ENCODE data around the gene GTF3C5. TPM values are rescaled to one million over a fixed set of nuclear protein-coding genes. Genes with fewer than 3 reads are reported as not detected.
"Not testable (repeated sequence)": the region's sequence is repeated elsewhere in the genome, so short reads cannot be mapped to it uniquely, and the experiment has no call there.

GTF3C5 gene
- total RNA-seq, 2 experiments from 2014 or later = 91.6 to 97.0 TPM

DNA sequence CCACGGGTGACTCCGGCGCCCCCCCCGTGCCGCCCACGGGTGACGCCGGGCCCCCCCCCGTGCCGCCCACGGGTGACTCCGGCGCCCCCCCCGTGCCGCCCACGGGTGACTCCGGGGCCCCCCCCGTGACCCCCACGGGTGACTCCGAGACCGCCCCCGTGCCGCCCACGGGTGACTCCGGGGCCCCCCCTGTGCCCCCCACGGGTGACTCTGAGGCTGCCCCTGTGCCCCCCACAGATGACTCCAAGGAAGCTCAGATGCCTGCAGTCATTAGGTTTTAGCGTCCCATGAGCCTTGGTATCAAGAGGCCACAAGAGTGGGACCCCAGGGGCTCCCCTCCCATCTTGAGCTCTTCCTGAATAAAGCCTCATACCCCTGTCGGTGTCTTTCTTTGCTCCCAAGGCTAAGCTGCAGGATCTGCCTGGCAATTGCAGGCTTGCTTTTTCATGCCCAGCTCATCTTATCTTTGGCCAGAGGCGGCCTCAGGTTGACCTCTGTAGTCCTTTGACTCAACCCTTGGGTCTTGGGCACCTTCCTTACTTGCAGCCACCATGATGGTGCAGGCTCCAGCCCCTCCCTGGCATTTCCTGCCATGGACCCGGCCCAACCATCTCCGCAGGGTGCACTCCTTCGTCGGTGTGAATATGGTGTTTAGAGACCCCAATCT is 40.8 kb downstream of the GTF3C5 start:
- Histone ChIP-seq H2AFZ (ENCODE audit: low read length) (no peak overlapping the region), H3K9me2 (ENCODE audit: insufficient read depth, low read length) (no peaks in the 10 kb centered on the region), H3K27ac (ENCODE audit: low read depth, low read length, poor library complexity, severe bottlenecking) (no peak overlapping the region), H3K79me2 (ENCODE audit: insufficient read depth, low read depth, low read length) (no peaks in the 10 kb centered on the region), H3K4me3 (ENCODE audit: low read depth, low read length, poor library complexity, severe bottlenecking) (no peak overlapping the region), H3K9me3 (ENCODE audit: low read length) (no peaks in the 10 kb centered on the region), H3K4me2 (ENCODE audit: low read length) (no peak overlapping the region), H3K36me3 (ENCODE audit: insufficient read depth, low read length) (no peaks in the 10 kb centered on the region), H3K4me1 (ENCODE audit: insufficient read depth, low read length, poor library complexity, severe bottlenecking) (no peaks in the 10 kb centered on the region), H4K20me1 (ENCODE audit: insufficient read depth, low read length) (no peaks in the 10 kb centered on the region)
- CTCF ChIA-PET (ENCODE audit: unreplicated experiment) = no interaction called here
- DNase-seq (ENCODE audit: low spot score) = no peak
- POLR2A ChIA-PET = interaction anchor here (0.6 to 0.7 kb wide), 2 partner anchors 22 to 141 kb away, joined by 3 read pairs; no protein-coding TSS in a partner anchor
- TF ChIP-seq, protein P1, sequence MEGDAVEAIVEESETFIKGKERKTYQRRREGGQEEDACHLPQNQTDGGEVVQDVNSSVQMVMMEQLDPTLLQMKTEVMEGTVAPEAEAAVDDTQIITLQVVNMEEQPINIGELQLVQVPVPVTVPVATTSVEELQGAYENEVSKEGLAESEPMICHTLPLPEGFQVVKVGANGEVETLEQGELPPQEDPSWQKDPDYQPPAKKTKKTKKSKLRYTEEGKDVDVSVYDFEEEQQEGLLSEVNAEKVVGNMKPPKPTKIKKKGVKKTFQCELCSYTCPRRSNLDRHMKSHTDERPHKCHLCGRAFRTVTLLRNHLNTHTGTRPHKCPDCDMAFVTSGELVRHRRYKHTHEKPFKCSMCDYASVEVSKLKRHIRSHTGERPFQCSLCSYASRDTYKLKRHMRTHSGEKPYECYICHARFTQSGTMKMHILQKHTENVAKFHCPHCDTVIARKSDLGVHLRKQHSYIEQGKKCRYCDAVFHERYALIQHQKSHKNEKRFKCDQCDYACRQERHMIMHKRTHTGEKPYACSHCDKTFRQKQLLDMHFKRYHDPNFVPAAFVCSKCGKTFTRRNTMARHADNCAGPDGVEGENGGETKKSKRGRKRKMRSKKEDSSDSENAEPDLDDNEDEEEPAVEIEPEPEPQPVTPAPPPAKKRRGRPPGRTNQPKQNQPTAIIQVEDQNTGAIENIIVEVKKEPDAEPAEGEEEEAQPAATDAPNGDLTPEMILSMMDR (conservative IDR thresholded peaks at IDR 0.05; ENCODE audit: low read length) = no peak
- no peak for TF ChIP-seq EZH2phosphoT487 (IDR thresholded peaks at IDR 0.05; ENCODE audit: borderline replicate concordance, low read depth, low read length)
- no TSS peak for BruUV-seq (replicated peaks)
- intact Hi-C loops (cut with micrococcal nuclease; ENCODE audit: unreplicated experiment) = no loop called here

DNA sequence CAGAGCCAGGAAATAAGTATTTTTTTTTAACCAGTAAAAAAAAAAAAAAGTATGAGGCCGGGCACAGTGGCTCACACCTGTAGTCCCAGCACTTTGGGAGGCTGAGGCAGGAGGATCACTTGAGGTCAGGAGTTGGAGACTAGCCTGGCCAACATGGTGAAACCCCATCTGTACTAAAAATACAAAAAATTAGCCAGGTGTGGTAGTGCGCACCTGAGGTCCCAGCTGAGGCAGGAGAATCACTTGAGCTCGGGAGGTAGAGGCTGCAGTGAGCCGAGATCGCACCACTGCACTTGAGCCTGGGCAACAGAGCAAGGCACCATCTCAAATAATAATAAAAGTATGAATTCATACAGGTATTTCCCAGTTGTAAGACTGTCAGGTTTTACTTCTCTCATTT is 41.4 kb downstream of the GTF3C5 start:
- H2AFZ ChIP-seq (ENCODE audit: low read length); H3K4me2 ChIP-seq (ENCODE audit: low read length); CTCF ChIA-PET (ENCODE audit: unreplicated experiment); H3K9me3 ChIP-seq (ENCODE audit: low read length); H3K79me2 ChIP-seq (ENCODE audit: insufficient read depth, low read depth, low read length); intact Hi-C loops (cut with micrococcal nuclease; ENCODE audit: unreplicated experiment); H3K27ac ChIP-seq (ENCODE audit: low read depth, low read length, poor library complexity, severe bottlenecking); DNase-seq (ENCODE audit: low spot score); H3K9me2 ChIP-seq (ENCODE audit: insufficient read depth, low read length); BruUV-seq (replicated peaks); H3K4me3 ChIP-seq (ENCODE audit: low read depth, low read length, poor library complexity, severe bottlenecking); H3K36me3 ChIP-seq (ENCODE audit: insufficient read depth, low read length); H4K20me1 ChIP-seq (ENCODE audit: insufficient read depth, low read length); H3K4me1 ChIP-seq (ENCODE audit: insufficient read depth, low read length, poor library complexity, severe bottlenecking): not testable (repeated sequence)
- POLR2A ChIA-PET = interaction anchor here (0.7 kb wide), 1 partner anchor 141 kb away, joined by 3 read pairs; no protein-coding TSS in a partner anchor

DNA sequence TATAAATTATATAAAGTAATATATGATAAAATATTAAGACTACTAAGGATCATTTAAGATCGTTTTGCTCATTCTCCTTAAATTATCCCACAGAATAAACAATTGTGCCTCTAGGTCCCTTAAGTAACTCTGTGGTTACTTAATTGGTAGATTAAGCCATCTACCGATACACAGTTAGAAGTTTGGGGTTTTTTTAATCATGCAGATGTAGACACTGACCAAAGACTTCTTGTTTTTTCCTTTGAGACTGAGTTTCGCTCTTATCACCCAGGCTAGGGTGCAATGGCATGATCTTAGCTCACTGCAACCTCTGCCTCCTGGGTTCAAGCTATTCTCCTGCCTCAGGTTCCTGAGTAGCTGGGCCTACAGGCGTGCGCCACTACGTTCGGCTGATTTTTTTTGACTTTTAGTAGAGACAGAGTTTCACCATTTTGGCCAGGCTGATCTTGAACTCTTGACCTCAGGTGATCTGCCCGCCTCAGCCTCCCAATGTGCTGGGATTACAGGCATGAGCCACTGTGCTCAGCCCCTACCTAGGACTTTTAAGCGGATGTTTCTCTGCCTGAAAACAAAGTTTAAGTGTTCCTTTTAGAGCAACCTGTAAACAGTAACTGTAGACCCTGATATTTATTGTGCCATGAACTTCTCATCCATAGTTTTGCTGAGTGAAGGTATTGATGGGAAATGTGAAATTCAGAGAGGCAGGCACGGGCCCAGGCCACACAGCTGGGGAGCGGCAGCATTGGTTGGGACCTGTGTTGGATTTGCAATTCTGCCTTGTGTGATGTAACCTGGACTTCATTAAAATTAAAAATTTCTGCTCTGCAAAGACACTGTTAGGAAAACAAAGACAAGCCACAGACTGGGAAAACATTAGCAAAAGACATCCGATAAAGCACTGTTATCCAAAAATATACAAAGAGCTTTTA is 42.6 kb downstream of the GTF3C5 start:
- H2AFZ ChIP-seq (ENCODE audit: low read length) = no peak overlapping the region
- no peak overlapping the region for H3K27ac ChIP-seq (ENCODE audit: low read depth, low read length, poor library complexity, severe bottlenecking)
- ChIA-PET CTCF (ENCODE audit: unreplicated experiment) (no interaction called here), POLR2A (interaction anchor here (2.0 kb wide), 1 partner anchor 13 kb away, joined by 7 read pairs; no protein-coding TSS in a partner anchor)
- no peaks in the 10 kb centered on the region for H3K79me2 ChIP-seq (ENCODE audit: insufficient read depth, low read depth, low read length)
- no peak overlapping the region for H3K4me2 ChIP-seq (ENCODE audit: low read length)
- no peak overlapping the region for H3K4me3 ChIP-seq (ENCODE audit: low read depth, low read length, poor library complexity, severe bottlenecking)
- no peaks in the 10 kb centered on the region for H3K36me3 ChIP-seq (ENCODE audit: insufficient read depth, low read length)
- H3K9me2 ChIP-seq (ENCODE audit: insufficient read depth, low read length) = no peaks in the 10 kb centered on the region
- no peaks in the 10 kb centered on the region for H3K4me1 ChIP-seq (ENCODE audit: insufficient read depth, low read length, poor library complexity, severe bottlenecking)
- no peak for TF ChIP-seq EZH2phosphoT487 (IDR thresholded peaks at IDR 0.05; ENCODE audit: borderline replicate concordance, low read depth, low read length)
- TF ChIP-seq, protein P1 (conservative IDR thresholded peaks at IDR 0.05; ENCODE audit: low read length) = no peak
- BruUV-seq (replicated peaks) = no TSS peak
- no peaks in the 10 kb centered on the region for H4K20me1 ChIP-seq (ENCODE audit: insufficient read depth, low read length)
- no peaks in the 10 kb centered on the region for H3K9me3 ChIP-seq (ENCODE audit: low read length)
- intact Hi-C loops (cut with micrococcal nuclease; ENCODE audit: unreplicated experiment) = no loop called here
- no peak for DNase-seq (ENCODE audit: low spot score)

All from OCI-LY7 (cell line).